Mucosa of descending colon (tissue), 3 donors: Measurements from ENCODE around the gene P4HA1. TPM values are rescaled to one million over a fixed set of nuclear protein-coding genes. Genes with fewer than 3 reads are reported as not detected.
A peak's percentile ranks its signal among the peaks of the same experiment; 100 is the strongest.

Experiments
- ATAC-seq: fragments of 200-7000 bp; cut with Tn5 transposase; one replicate; pipeline ENCODE4 v1.9.1; 2020; ENCODE audit warnings: mild to moderate bottlenecking, moderate library complexity
- DNase-seq, 3 donors: peaks; one replicate each; pipeline ENCODE4 v3.0.0-alpha.2; 2020
- H3K36me3 ChIP-seq: fragments of 200-600 bp; one replicate; pipeline ENCODE4 v1.8.0; 2021; ENCODE audit warnings: low read depth, mild to moderate bottlenecking
- H3K4me1 ChIP-seq: fragments of 200-600 bp; one replicate; pipeline ENCODE4 v1.8.0; 2021; ENCODE audit warnings: low read depth, mild to moderate bottlenecking
- H3K4me3 ChIP-seq: fragments of 200-600 bp; one replicate; pipeline ENCODE4 v1.8.0; 2021; ENCODE audit warnings: mild to moderate bottlenecking
- H3K9me3 ChIP-seq: fragments of 200-600 bp; one replicate; pipeline ENCODE4 v1.8.0; 2021; ENCODE audit warnings: mild to moderate bottlenecking
- CTCF ChIP-seq: fragments of 200-600 bp; IDR thresholded peaks from one replicate; pipeline ENCODE4 v1.8.0; 2022; ENCODE audit warnings: antibody characterized with exemption, mild to moderate bottlenecking
- intact Hi-C, 2 donors: fragments of 100-400 bp; cut with DNase I in 1 of 2; cut with micrococcal nuclease in 1 of 2; formaldehyde crosslinking; loops; one replicate each; pipeline versions ENCODE4 v1.11.0 to v1.11.1; 2022; cut with DNase I, micrococcal nuclease
- total RNA-seq, 3 donors: library from RNA; stranded (reverse); fragmentation: NEBNext Ultra II Directional in 2 of 3; extraction: Animal tissue kit (Norgen Biotek cat#: 25700) in 2 of 3; gene quantifications; one replicate each; pipeline versions ENCODE4 v1.2.1 to v1.2.4, GENCODE V29; 2021 to 2023
- donor health status: DM: no; HTN: no; CAD: no; lungs with moderate emphysema.
- donor health status: DM: no; HTN: no; CAD: no.
- donor health status: DM: no; HTN: yes; CAD: no.

The P4HA1 gene
- total RNA-seq, 3 donors from 2014 or later, result 21.0 to 26.1 (median 26.0) TPM

DNA sequence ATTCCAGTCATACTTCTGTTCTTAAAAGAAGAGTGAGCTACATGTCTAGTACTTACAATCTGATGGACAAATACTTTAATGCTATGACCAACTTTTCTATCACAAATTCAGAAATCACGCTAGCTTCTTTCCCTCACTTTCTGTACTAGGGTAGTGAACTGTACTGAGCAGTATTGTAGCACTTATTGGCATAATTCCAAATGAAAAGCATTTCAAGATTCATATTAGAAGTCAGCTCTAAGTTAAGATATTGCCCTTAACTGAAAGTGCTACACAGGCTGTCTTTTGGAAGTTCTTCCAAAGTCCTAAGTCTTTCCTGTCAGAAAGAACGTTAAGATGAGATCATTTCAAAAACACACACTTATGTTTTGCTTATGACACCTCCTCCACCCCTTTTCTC is 13.4 kb downstream of the P4HA1 start:
- DNase-seq (no peak), ATAC-seq (no peak)
- Histone ChIP-seq H3K36me3 (no peaks in the 10 kb centered on the region), H3K4me1 (peaks cover 3% of the 10 kb centered on the region), H3K4me3 (no peak overlapping the region), H3K9me3 (no peaks in the 10 kb centered on the region)
- intact Hi-C loops, result no loop called here
- no peak for TF ChIP-seq CTCF

DNA sequence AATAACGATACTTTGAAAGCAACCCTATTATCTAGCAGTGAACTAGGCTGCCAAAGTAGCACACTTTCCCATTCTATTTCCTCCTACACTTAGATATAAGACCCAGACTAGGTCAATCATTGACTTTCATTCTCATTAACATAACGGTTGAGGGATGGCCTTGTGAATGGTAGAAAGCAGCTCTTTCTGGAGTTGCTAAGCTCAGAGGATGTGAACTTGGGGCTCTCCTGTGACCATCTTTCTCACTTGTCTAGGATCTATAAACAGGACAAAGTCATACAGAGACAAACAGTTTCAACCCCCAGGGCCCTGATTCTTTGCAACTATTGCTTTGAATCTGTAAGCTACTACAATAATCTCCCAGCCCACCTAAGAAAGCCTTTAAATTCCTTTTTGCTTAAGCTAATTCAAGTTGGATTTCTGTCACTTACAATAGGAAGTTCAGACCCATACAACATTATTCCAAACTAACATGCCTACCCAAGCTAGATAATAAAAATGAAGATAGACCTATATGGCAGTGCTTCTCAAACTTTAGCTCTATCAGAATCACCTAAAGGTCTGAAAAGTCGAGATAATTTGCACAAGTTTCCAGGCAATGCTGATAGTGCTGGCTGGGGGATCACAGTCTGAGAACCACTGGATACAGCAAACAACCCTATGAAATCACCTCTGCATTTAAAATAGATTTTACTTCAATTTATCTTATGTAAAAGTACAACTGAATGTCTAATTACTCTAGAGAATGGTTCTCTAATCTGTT is 16.7 kb downstream of the P4HA1 start:
- no peak overlapping the region for H3K4me3 ChIP-seq
- no peaks in the 10 kb centered on the region for H3K9me3 ChIP-seq
- ATAC-seq (peak; percentile 29), DNase-seq (no peak)
- H3K4me1 ChIP-seq, result peaks cover 14% of the 10 kb centered on the region
- H3K36me3 ChIP-seq, result no peaks in the 10 kb centered on the region
- intact Hi-C loops, result no loop called here
- TF ChIP-seq CTCF, result no peak

DNA sequence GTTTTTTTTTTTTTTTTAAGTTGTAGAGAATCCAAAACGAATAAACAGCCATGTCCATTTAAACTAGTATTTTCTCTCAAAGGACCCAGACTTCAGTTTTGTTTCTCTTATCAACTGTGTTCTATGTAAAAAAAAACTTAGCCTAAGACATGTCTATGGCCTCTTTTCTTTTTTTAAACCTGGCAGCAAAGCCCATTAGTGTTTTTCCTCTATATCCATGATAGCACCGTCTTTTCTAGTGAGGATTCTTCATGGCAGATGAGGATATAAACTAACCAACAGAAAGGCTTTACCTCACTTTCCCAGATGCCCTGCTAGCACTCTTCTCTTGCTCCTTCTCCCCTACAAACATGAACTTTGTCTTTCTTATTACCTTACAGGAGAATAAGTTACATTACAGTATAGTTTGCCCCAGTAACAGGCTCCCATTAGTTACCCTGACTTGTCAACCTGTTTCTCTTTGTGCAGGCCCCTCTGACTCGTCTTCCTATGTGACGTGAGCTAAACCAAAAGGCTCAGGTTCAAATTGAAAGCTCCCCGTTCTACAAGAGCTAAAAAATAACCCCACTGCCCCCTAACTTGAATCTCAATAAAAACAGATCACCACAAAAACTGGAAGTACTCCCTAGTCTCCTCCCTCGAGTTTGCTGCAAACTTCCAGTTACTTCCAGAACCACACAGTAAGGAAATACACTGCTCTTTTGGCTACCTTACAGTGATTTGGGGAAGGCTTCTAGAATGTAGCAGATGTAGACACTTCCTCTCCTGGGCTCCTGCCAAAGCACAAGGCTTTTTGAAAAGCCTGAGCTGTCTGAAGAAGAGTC is 20.1 kb downstream of the P4HA1 start:
- peak; percentile 48 for ATAC-seq
- Histone ChIP-seq H3K9me3 (no peaks in the 10 kb centered on the region), H3K4me1 (peaks cover 14% of the 10 kb centered on the region), H3K4me3 (no peak overlapping the region), H3K36me3 (no peaks in the 10 kb centered on the region)
- peak in 1 of 3 donors; percentile 61 for DNase-seq
- TF ChIP-seq CTCF, result no peak
- intact Hi-C loops, result no loop called here

DNA sequence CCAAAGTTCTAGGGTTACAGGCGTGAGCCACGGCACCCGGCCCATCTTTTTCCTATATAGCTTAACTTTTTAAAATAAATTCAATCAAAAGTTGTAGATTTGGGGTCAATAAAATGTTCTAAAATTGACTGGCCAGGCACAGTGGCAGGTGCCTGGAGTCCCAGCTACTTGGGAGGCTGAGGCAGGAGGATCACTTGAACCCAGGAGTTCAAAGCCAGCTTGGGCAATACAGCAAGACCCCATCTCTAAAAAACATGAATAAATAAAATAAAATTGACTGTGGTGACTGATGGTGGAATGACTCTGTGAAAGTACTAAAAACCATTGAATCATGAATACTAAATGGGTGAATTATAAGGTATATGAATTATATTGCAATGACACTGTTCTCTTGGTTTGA is 20.8 kb downstream of the P4HA1 start:
- no peaks in the 10 kb centered on the region for H3K36me3 ChIP-seq
- H3K4me3 ChIP-seq, result no peak overlapping the region
- no peaks in the 10 kb centered on the region for H3K9me3 ChIP-seq
- DNase-seq, result no peak
- peaks cover 14% of the 10 kb centered on the region for H3K4me1 ChIP-seq
- no peak for ATAC-seq
- TF ChIP-seq CTCF, result no peak
- intact Hi-C loops, result no loop called here

DNA sequence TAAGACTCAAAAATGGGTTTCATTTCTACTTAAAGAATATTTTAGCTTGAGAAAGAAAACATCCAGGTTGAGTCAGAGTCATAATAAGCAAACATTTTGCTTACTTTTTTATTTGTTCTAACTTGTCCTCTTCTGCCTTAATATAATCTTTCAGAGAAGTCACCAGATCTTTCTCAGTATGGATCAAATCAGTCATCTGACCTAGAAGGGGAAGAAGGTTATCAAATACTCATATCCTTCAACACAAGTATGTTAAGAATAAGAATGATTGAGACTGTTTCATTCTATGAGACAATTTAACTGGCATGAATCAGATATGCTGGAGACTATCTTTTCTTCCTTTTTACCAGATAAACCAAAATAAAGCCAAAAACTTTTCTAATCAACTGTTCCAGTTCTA is 23.0 kb downstream of the P4HA1 start:
- Histone ChIP-seq H3K4me1 (peaks cover 10% of the 10 kb centered on the region), H3K4me3 (no peak overlapping the region), H3K36me3 (no peaks in the 10 kb centered on the region), H3K9me3 (no peaks in the 10 kb centered on the region)
- intact Hi-C loops, result no loop called here
- TF ChIP-seq CTCF, result no peak
- ATAC-seq (no peak), DNase-seq (no peak)
